Activated naive CD8-positive, alpha-beta T cell treated with anti-CD3 and anti-CD28 coated beads, Interleukin-2, amount 50 U/mL, for 24 hours (primary cell): ENCODE data around the gene NXNL1.

Experiments
- ATAC-seq: fragments of 150-1000 bp; cut with Tn5 transposase; one replicate; pipeline ENCODE4 v1.10.0; 2021
- DNase-seq: peaks from one replicate; pipeline ENCODE4 v3.0.0; 2021
- H3K27ac Mint-ChIP-seq: one replicate; pipeline ENCODE4 v1.8.0; 2021; ENCODE audit warnings: mild to moderate bottlenecking, mixed read lengths
- H3K27me3 Mint-ChIP-seq: one replicate; pipeline ENCODE4 v1.8.0; 2021; ENCODE audit warnings: mixed read lengths
- H3K36me3 Mint-ChIP-seq: one replicate; pipeline ENCODE4 v1.8.0; 2021; ENCODE audit warnings: low read depth, mixed read lengths
- H3K4me1 Mint-ChIP-seq: one replicate; pipeline ENCODE4 v1.8.0; 2021; ENCODE audit warnings: mixed read lengths
- H3K4me3 Mint-ChIP-seq: one replicate; pipeline ENCODE4 v1.8.0; 2021; ENCODE audit warnings: mild to moderate bottlenecking, moderate library complexity, mixed read lengths
- H3K9me3 Mint-ChIP-seq: one replicate; pipeline ENCODE4 v1.8.0; 2021; ENCODE audit warnings: mixed read lengths

NXNL1 gene

DNA sequence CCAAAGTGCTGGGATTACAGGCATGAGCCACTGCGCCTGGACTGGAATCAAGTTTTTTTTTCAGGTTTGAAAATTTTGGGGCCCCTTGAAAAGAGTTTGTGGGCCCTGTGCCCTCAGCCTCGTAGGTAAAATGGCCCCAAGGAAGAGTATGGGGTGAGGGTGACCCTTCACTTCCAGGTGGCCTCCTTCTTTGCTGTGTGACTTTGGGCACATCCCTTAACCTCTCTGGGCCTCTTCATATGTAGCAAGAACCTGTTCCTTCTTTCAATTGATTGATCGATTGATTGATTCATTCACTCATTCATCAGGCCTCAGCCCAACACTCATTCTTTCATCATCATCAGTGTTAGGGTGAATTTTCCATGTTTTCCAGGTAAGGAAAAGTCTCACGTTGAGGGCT, 8.9 kb downstream of the NXNL1 start:
- Mint-ChIP-seq H3K36me3 (no peaks in the 10 kb centered on the region), H3K27ac (no peak overlapping the region), H3K4me1 (peaks cover 24% of the 10 kb centered on the region), H3K27me3 (peaks cover 39% of the 10 kb centered on the region), H3K9me3 (no peaks in the 10 kb centered on the region), H3K4me3 (no peak overlapping the region)
- ATAC-seq (no peak), DNase-seq (no peak)

DNA sequence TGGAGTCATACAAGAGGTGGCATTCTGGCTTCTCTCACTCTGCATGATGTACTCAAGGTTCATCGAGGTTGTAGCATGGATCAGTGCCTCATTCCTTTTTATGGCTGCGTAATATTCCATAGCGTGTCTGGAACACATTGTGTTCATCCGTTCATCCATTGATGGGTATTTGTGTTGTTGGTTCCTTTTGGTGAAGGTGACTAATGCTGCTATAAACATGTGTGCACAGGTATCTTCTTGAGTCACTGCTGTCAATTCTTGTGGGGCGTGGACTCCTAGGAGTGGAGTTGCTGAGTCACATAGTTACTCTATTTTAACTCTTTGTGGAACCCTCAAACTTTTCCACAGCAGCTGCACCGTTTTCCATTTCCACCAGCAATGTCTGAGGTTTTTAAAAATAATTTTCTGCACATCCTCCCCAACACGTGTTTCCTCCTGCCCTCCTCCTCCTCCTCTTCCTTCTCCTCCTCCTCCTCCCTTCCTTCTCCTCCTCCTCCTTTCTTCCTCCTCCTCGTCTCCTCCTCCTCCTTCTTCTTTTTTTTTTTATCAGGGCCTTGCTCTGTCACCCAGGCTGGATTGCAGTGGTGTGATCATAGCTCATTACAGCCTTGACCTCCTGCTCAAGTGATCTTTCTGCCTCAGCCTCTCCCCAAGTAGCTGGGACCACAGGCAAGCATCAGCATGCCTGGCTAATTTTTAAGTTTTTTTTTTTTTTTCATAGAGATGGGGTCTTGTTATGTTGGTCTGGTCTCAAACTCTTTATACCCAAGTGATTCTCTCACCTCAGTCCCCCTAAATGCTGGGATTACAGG, 10.3 kb downstream of the NXNL1 start:
- ATAC-seq, result peak; percentile 87
- Mint-ChIP-seq H3K9me3 (no peaks in the 10 kb centered on the region), H3K27ac (peak overlapping the region; percentile 49), H3K27me3 (peaks cover 30% of the 10 kb centered on the region), H3K4me3 (no peak overlapping the region), H3K36me3 (no peaks in the 10 kb centered on the region), H3K4me1 (peaks cover 24% of the 10 kb centered on the region)
- peak; percentile 30 for DNase-seq

GRCh38 chr19:17448131-17448967, 12.4 kb downstream of the NXNL1 start, which contains the start of gene TMEM221:
TMEM221 (minus strand) TSS chr19:17448668; CDS start chr19:17448462, 206 bp downstream.
- peak within 1 kb of the TSS; percentile 24 for H3K4me3 Mint-ChIP-seq
- peak; percentile 72 for DNase-seq
- H3K27ac Mint-ChIP-seq, result no peak within 1 kb of the TSS
- peaks cover 21% of the 10 kb centered on the region for H3K4me1 Mint-ChIP-seq
- no peaks in the 10 kb centered on the region for H3K9me3 Mint-ChIP-seq
- H3K27me3 Mint-ChIP-seq, result peaks cover 17% of the 10 kb centered on the region
- H3K36me3 Mint-ChIP-seq, result no peaks in the 10 kb centered on the region
- peak; percentile 65 for ATAC-seq

DNA sequence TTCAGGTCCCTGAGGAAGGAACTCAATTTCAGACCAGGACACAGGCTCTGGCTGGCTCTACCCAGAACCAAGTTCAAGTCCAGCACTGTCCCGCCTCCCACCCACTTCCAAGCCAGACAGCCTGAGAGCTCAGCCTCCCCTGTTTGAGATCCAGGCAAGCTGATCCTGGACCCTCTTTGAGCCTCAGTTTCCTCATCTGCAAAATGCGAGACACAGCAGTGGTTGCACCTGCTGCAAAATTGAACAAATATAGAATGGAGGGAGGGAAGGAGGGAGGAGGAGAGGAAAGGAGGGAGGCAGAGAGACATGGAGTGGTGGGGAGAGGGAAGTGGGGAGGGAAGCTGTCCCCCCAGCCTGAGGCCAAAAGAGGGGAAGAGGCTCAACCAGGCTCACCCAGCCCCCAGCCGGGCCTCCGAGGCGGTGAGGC, 13.0 kb downstream of the NXNL1 start:
- H3K4me3 Mint-ChIP-seq, result peak overlapping the region; percentile 24
- ATAC-seq (no peak), DNase-seq (no peak)
- no peaks in the 10 kb centered on the region for H3K9me3 Mint-ChIP-seq
- H3K4me1 Mint-ChIP-seq, result peaks cover 20% of the 10 kb centered on the region
- H3K36me3 Mint-ChIP-seq, result no peaks in the 10 kb centered on the region
- no peak overlapping the region for H3K27ac Mint-ChIP-seq
- H3K27me3 Mint-ChIP-seq, result peaks cover 14% of the 10 kb centered on the region

DNA sequence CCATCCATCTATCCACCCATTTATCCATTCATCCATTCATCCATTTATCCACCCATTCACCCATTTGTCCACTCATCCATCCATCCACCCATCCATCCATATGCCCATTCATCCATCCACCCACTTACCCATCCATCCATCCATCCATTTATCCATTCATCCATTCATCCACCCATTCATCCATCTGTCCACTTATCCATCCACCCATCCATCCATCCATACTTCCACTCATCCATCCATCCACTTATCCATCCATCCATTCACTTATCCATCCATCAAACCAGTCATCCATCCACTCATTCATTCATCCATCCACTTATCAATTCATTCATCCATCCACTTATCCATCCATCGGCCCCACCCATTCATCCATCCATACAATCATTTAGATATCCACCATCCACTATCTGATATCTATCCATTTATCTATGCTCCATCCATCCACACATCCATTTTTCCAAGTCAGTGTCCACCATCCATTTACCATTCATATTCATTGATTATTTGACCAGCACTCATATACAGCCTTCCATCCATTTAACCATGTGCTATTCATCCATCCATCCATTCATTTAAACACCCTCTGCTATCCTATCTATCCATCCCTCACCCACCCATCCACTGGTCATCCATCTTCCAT, 15.1 kb downstream of the NXNL1 start:
- no peak overlapping the region for H3K27ac Mint-ChIP-seq
- no peak overlapping the region for H3K4me3 Mint-ChIP-seq

GRCh38 chr19:17441241-17442021, 19.3 kb downstream of the NXNL1 start:
- Mint-ChIP-seq H3K27me3 (no peaks in the 10 kb centered on the region), H3K4me1 (no peaks in the 10 kb centered on the region), H3K27ac (no peak overlapping the region), H3K4me3 (no peak overlapping the region), H3K36me3 (no peaks in the 10 kb centered on the region), H3K9me3 (no peaks in the 10 kb centered on the region)
- DNase-seq (peak; percentile 30), ATAC-seq (peak; percentile 88)

More for the DNA sequence above, 15.1 kb downstream of the NXNL1 start:
- Mint-ChIP-seq H3K27me3 (peaks cover 14% of the 10 kb centered on the region), H3K36me3 (no peaks in the 10 kb centered on the region), H3K9me3 (no peaks in the 10 kb centered on the region), H3K4me1 (peaks cover 12% of the 10 kb centered on the region)
- DNase-seq (no peak), ATAC-seq (no peak)

DNA sequence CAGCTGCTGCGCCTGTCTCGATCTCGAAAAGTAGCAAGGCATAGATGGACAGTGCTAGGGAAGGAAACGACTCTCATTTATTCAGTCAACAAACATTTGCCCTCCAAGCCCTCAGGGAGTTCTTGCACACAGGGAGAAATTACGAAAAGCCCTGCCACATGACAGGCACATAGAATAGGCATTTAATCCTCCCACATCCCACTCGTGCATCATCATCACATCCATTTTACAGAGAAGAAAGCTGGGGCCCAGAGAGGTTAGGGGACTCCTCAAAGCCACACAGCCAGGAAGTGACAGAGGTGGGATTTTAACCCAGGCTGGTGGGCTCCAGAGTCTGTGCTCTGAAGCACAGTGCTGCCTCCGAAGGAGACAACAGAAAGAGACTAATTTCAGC, 23.9 kb downstream of the NXNL1 start:
- no peaks in the 10 kb centered on the region for H3K9me3 Mint-ChIP-seq
- H3K36me3 Mint-ChIP-seq, result no peaks in the 10 kb centered on the region
- no peaks in the 10 kb centered on the region for H3K27me3 Mint-ChIP-seq
- DNase-seq (no peak), ATAC-seq (no peak)
- no peak overlapping the region for H3K4me3 Mint-ChIP-seq
- H3K4me1 Mint-ChIP-seq, result no peaks in the 10 kb centered on the region
- no peak overlapping the region for H3K27ac Mint-ChIP-seq

DNA sequence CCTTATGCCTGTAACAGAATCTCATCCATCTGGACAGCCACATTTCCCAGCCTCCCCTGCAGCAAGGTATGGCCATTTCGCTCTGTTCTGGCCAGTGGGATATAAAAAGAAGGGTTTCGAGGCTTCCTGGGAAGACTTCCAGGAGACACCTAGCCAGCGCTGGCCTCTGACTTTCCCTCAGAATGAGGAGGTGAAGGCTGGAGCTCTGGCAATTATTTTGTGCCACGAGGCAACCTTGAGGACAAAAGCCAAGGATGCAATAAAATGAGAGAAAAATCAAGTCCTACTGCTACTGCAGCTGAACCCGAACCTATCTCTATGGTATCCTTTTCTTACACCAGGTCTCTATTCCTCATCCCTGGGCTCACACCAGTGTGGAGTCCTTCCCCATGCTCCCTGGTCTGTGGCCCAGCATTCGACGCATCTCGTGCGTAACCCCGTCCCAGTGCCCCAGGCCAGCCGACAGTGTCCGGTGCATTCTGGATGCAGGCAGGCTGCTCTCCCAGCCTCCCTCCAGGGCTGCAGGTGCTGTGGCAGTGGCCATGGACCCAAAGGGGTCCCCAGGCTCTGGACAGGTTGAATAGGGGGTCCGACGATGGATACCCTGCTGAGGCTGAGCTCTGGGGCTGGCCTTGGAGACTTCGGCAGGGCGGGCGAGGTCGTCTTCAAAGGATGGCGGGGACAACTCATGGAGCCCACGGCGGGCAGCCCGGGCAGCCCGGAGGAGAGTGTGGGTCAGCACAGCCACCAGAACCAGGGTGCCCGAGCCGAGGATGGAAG, 24.4 kb downstream of the NXNL1 start:
- H3K27me3 Mint-ChIP-seq, result no peaks in the 10 kb centered on the region
- H3K27ac Mint-ChIP-seq, result no peak overlapping the region

GRCh38 chr19:17435218-17435617, 25.5 kb downstream of the NXNL1 start:
- no peak for DNase-seq
- Mint-ChIP-seq H3K27ac (no peak overlapping the region), H3K27me3 (no peaks in the 10 kb centered on the region), H3K4me3 (no peak overlapping the region), H3K36me3 (no peaks in the 10 kb centered on the region), H3K4me1 (no peaks in the 10 kb centered on the region), H3K9me3 (no peaks in the 10 kb centered on the region)
- no peak for ATAC-seq

More for the DNA sequence above, 24.4 kb downstream of the NXNL1 start:
- DNase-seq, result no peak
- no peaks in the 10 kb centered on the region for H3K4me1 Mint-ChIP-seq
- no peak overlapping the region for H3K4me3 Mint-ChIP-seq
- H3K9me3 Mint-ChIP-seq, result no peaks in the 10 kb centered on the region
- H3K36me3 Mint-ChIP-seq, result no peaks in the 10 kb centered on the region
- no peak for ATAC-seq

GRCh38 chr19:17431417-17431816, 29.3 kb downstream of the NXNL1 start:
- Mint-ChIP-seq H3K36me3 (no peaks in the 10 kb centered on the region), H3K4me3 (no peak overlapping the region), H3K4me1 (no peaks in the 10 kb centered on the region), H3K27me3 (no peaks in the 10 kb centered on the region), H3K9me3 (no peaks in the 10 kb centered on the region), H3K27ac (no peak overlapping the region)
- ATAC-seq (no peak), DNase-seq (no peak)

DNA sequence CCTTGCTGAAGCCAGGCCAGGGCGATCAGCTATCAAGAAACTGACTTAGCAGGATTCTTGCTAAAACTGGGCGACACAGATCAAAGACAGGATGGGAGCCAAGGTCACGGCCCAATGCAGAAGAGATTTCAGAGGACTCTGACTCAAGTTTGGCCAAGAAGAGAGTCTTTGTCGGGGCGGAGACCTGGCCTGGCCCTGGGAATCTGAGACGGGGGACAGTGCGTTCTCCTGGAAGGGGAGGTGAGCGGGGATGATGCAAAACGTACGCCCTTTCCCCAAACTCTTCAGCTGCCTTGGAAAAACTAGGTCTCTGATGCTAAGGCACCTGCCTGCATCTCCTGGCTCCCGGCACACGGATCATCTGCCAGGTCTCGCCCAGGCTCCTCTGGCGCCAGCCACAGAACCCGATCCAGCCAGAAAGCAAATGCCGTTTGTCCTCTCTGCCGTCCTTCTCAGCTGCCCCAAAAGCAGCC, 31.0 kb downstream of the NXNL1 start:
- H3K27me3 Mint-ChIP-seq, result no peaks in the 10 kb centered on the region
- no peak for DNase-seq
- no peaks in the 10 kb centered on the region for H3K36me3 Mint-ChIP-seq
- no peaks in the 10 kb centered on the region for H3K4me1 Mint-ChIP-seq
- no peak for ATAC-seq
- no peak overlapping the region for H3K27ac Mint-ChIP-seq
- H3K4me3 Mint-ChIP-seq, result no peak overlapping the region
- no peaks in the 10 kb centered on the region for H3K9me3 Mint-ChIP-seq

DNA sequence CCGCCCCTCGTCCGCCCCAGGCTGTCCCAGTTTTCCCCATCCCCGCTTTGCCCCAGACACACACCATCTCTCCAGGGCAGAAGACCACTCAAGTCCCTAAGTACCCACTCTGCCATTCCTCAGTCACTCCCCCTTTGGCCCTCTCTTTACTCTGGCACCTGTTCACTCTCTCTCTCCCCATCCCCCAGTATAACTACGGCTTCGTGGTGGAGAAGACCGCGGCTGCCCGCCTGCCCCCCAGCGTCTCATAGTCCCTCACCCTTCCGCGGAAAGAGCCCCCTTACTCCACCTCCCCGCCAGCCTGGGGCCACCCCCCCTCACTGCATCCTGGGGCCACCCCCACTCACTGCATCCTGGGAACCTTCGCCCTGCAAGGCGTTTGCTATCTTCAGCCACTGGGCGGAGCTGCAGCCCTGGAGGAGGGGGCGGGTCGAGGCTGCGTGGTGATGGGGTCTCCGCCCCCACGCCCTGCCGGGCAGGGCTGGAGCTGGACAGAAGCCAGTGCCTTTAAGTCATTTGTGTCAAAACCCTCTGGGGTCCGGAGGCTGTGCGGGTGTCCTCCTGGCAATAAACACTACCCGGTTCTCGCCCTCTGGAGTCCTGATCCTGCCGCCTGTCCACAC, 35.9 kb downstream of the NXNL1 start:
- no peak overlapping the region for H3K4me3 Mint-ChIP-seq
- peak; percentile 35 for ATAC-seq
- no peak overlapping the region for H3K27ac Mint-ChIP-seq
- no peaks in the 10 kb centered on the region for H3K36me3 Mint-ChIP-seq
- H3K27me3 Mint-ChIP-seq, result no peaks in the 10 kb centered on the region
- peaks cover 5% of the 10 kb centered on the region for H3K4me1 Mint-ChIP-seq
- H3K9me3 Mint-ChIP-seq, result no peaks in the 10 kb centered on the region
- peak; percentile 52 for DNase-seq
